Measurements from ENCODE around the gene ARHGEF33. TPM values are rescaled to one million over a fixed set of nuclear protein-coding genes. Genes with fewer than 3 reads are reported as not detected.

ARHGEF33 gene
- total and polyA plus RNA-seq, 2 of the 13 experiments (the other 11 are each of a cell fraction or from before 2014, with no cell fraction given) = 0.04 TPM; not detected in 1

DNA sequence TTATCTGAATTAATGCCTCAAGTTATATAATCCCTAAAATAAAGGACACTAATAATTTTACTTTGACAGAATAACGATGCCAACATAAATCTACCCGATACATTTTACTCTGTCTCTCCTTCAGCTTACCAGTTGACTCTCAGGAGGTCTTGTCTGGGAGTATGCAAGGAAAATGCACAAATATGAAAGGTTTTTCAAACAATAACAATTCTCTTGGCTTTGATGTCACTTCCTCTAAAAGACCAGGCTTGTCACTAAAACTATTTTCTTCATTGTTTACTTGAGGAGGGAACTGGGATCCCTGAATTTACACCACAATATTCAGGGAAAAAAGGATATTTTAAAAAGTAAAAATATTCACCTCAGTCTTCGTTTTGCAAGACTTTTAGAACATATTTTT lies 134.0 kb downstream of the ARHGEF33 start:
- POLR2A ChIA-PET = no interaction called here
- no peak for TF ChIP-seq ZNF850 (CRISPR knock-in tag; conservative IDR thresholded peaks at IDR 0.05)
- TF ChIP-seq CENPT (CRISPR knock-in tag; IDR thresholded peaks at IDR 0.05; ENCODE audit: low read depth) = no peak
- TF ChIP-seq ZKSCAN5 (CRISPR knock-in tag; IDR thresholded peaks at IDR 0.05) = no peak
- TF ChIP-seq ZNF605 (CRISPR knock-in tag; IDR thresholded peaks at IDR 0.05) = no peak
- TF ChIP-seq, protein P1, sequence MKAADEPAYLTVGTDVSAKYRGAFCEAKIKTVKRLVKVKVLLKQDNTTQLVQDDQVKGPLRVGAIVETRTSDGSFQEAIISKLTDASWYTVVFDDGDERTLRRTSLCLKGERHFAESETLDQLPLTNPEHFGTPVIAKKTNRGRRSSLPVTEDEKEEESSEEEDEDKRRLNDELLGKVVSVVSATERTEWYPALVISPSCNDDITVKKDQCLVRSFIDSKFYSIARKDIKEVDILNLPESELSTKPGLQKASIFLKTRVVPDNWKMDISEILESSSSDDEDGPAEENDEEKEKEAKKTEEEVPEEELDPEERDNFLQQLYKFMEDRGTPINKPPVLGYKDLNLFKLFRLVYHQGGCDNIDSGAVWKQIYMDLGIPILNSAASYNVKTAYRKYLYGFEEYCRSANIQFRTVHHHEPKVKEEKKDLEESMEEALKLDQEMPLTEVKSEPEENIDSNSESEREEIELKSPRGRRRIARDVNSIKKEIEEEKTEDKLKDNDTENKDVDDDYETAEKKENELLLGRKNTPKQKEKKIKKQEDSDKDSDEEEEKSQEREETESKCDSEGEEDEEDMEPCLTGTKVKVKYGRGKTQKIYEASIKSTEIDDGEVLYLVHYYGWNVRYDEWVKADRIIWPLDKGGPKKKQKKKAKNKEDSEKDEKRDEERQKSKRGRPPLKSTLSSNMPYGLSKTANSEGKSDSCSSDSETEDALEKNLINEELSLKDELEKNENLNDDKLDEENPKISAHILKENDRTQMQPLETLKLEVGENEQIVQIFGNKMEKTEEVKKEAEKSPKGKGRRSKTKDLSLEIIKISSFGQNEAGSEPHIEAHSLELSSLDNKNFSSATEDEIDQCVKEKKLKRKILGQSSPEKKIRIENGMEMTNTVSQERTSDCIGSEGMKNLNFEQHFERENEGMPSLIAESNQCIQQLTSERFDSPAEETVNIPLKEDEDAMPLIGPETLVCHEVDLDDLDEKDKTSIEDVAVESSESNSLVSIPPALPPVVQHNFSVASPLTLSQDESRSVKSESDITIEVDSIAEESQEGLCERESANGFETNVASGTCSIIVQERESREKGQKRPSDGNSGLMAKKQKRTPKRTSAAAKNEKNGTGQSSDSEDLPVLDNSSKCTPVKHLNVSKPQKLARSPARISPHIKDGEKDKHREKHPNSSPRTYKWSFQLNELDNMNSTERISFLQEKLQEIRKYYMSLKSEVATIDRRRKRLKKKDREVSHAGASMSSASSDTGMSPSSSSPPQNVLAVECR (CRISPR knock-in tag; IDR thresholded peaks at IDR 0.05; ENCODE audit: borderline replicate concordance) = no peak
- TF ChIP-seq CCDC6 (CRISPR knock-in tag; IDR thresholded peaks at IDR 0.05) = no peak
- no peak for TF ChIP-seq ZNF564 (CRISPR knock-in tag; IDR thresholded peaks at IDR 0.05)
- no peak for TF ChIP-seq ZNF839 (CRISPR knock-in tag; IDR thresholded peaks at IDR 0.05; ENCODE audit: borderline replicate concordance)
- no peak for TF ChIP-seq ZNF432 (CRISPR knock-in tag; IDR thresholded peaks at IDR 0.05; ENCODE audit: borderline replicate concordance)
- TF ChIP-seq TCF12 (IDR thresholded peaks at IDR 0.05) = no peak
- TF ChIP-seq TCF12 (CRISPR knock-in tag; IDR thresholded peaks at IDR 0.05) = no peak
- TF ChIP-seq, protein P2, sequence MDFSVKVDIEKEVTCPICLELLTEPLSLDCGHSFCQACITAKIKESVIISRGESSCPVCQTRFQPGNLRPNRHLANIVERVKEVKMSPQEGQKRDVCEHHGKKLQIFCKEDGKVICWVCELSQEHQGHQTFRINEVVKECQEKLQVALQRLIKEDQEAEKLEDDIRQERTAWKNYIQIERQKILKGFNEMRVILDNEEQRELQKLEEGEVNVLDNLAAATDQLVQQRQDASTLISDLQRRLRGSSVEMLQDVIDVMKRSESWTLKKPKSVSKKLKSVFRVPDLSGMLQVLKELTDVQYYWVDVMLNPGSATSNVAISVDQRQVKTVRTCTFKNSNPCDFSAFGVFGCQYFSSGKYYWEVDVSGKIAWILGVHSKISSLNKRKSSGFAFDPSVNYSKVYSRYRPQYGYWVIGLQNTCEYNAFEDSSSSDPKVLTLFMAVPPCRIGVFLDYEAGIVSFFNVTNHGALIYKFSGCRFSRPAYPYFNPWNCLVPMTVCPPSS (IDR thresholded peaks at IDR 0.05) = no peak
- no peak for TF ChIP-seq MED1 (CRISPR knock-in tag; IDR thresholded peaks at IDR 0.05)
- no peak for TF ChIP-seq ZKSCAN1 (IDR thresholded peaks at IDR 0.05; ENCODE audit: low read length)
- TF ChIP-seq, protein P3, sequence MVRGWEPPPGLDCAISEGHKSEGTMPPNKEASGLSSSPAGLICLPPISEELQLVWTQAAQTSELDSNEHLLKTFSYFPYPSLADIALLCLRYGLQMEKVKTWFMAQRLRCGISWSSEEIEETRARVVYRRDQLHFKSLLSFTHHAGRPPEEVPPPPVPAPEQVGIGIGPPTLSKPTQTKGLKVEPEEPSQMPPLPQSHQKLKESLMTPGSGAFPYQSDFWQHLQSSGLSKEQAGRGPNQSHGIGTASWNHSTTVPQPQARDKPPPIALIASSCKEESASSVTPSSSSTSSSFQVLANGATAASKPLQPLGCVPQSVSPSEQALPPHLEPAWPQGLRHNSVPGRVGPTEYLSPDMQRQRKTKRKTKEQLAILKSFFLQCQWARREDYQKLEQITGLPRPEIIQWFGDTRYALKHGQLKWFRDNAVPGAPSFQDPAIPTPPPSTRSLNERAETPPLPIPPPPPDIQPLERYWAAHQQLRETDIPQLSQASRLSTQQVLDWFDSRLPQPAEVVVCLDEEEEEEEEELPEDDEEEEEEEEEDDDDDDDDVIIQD (CRISPR knock-in tag; IDR thresholded peaks at IDR 0.05; ENCODE audit: low read depth) = no peak
- TF ChIP-seq TCF7L2 (IDR thresholded peaks at IDR 0.05; ENCODE audit: low read depth, low read length) = no peak
- TF ChIP-seq SALL1 (CRISPR knock-in tag; IDR thresholded peaks at IDR 0.05) = no peak
- no peak overlapping the region for H2AFZ ChIP-seq (ENCODE audit: low read length)
- FAIRE-seq (no peak), DNase-seq (ENCODE audit: low spot score) (no peak), ATAC-seq (no peak)
- WGBS (ENCODE audit: low lambda C conversion rate) = 97% methylated on average over 3 of the region's 3 CpGs
- in situ Hi-C loops (cut with HindIII; ENCODE audit: extremely low pct_ligation_motif_present, low pct_unique_long_range_greater_than_20kb) = no loop called here
- intact Hi-C loops (cut with micrococcal nuclease; ENCODE audit: unreplicated experiment) = no loop called here
- peaks cover 6 to 28% of the 10 kb centered on the region in 2 experiments for H3K36me3 ChIP-seq (replicated peaks in 1 of 2; ENCODE audit: control insufficient read depth in 1 of 2, insufficient read depth in 2 of 2, low read length in 2 of 2)
- no peaks in the 10 kb centered on the region for H3K9me3 ChIP-seq (ENCODE audit: low read length)
- H3K4me1 ChIP-seq (ENCODE audit: insufficient read depth, low read length) = no peaks in the 10 kb centered on the region
- H3K27me3 ChIP-seq (ENCODE audit: control insufficient read depth in 1 of 2, insufficient read depth in 2 of 2, low read length in 2 of 2) = no peaks in the 10 kb centered on the region
- H3K4me2 ChIP-seq (ENCODE audit: low read depth, low read length) = no peak overlapping the region
- CTCF ChIA-PET (ENCODE audit: low intra/inter-chr PET ratio, low total read pairs) = no interaction called here
- no peak overlapping the region for H3K27ac ChIP-seq (ENCODE audit: extremely low read length, insufficient read depth, low read length)
- BruUV-seq (replicated peaks) = no TSS peak
- no peak overlapping the region for H3K9ac ChIP-seq (ENCODE audit: insufficient read depth, low read depth, low read length)
- H3K79me2 ChIP-seq (ENCODE audit: insufficient read depth, low read length) = no peaks in the 10 kb centered on the region
- H3K4me3 ChIP-seq (replicated peaks in 1 of 3; ENCODE audit: insufficient read depth in 1 of 3, low read depth in 2 of 3, low read length in 3 of 3) = no peak overlapping the region
- H4K20me1 ChIP-seq (ENCODE audit: insufficient read depth, low read length) = no peaks in the 10 kb centered on the region; the same call in 1 of the 2 replicates
